ENCODE data around the gene ZNF71.

GRCh38 chr19:56637976-56638555 lies 43.0 kb downstream of the ZNF71 start:
- TF ChIP-seq POLR2A (IDR thresholded peaks at IDR 0.05) (no peak), CTCF (IDR thresholded peaks at IDR 0.05) (no peak), POLR2AphosphoS5 (IDR thresholded peaks at IDR 0.05) (peak in 1 of 3 donors; percentile 40)
